HG03520 (cell line): ENCODE data around the gene MESP2.

Experiments used
- ATAC-seq: cut with Tn5 transposase; IDR thresholded peaks from one replicate; pipeline ENCODE4 v1.9.1; 2021; ENCODE audit warnings: mild to moderate bottlenecking, moderate library complexity; ENCODE audit not compliant: unreplicated experiment

MESP2 gene, protein sequence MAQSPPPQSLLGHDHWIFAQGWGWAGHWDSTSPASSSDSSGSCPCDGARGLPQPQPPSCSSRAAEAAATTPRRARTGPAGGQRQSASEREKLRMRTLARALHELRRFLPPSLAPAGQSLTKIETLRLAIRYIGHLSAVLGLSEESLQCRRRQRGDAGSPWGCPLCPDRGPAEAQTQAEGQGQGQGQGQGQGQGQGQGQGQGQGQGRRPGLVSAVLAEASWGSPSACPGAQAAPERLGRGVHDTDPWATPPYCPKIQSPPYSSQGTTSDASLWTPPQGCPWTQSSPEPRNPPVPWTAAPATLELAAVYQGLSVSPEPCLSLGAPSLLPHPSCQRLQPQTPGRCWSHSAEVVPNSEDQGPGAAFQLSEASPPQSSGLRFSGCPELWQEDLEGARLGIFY

DNA sequence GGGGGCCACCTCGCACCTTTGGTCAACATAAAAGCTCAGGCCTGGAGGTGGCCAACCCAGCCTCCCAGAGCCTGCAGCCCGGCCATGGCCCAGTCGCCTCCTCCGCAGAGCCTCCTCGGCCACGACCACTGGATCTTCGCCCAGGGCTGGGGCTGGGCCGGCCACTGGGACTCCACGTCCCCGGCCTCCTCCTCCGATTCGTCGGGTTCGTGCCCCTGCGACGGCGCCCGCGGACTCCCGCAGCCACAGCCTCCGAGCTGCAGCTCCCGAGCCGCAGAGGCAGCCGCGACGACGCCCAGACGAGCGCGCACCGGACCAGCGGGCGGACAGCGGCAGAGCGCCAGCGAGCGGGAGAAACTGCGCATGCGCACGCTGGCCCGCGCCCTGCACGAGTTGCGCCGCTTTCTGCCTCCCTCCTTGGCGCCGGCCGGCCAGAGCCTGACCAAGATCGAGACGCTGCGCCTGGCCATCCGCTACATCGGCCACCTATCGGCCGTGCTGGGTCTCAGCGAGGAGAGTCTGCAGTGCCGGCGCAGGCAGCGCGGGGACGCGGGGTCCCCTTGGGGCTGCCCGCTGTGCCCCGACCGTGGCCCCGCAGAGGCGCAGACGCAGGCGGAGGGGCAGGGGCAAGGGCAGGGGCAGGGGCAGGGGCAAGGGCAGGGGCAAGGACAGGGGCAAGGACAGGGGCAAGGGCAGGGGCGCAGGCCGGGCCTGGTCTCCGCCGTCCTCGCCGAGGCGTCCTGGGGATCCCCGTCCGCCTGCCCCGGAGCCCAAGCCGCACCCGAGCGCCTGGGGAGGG lies at the start of gene MESP2:
Gene MESP2 (plus strand): TSS at position 59 of the 799 bp plus-strand sequence. CDS start 26 bp downstream, at position 85.
- no peak for ATAC-seq

DNA sequence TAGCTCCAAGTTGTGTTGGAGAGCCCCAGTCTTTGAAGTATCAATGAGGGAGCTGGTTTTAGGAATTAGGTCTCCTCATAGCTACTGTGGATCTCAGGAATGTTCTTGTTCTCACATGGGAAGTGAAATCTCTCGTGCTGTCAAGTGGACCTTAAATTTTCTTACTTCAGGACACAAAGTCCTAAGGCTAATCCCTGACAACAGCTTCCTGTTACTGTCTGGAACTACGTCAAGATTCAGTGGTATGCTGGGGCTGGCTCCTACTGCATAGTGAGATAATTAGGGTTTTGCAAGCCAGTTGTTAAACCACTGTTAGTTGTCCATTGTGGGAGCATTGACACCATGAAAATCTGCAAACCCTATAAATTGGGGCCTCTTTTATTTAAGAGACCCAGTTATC lies 47.9 kb upstream of the MESP2 start:
- no peak for ATAC-seq

DNA sequence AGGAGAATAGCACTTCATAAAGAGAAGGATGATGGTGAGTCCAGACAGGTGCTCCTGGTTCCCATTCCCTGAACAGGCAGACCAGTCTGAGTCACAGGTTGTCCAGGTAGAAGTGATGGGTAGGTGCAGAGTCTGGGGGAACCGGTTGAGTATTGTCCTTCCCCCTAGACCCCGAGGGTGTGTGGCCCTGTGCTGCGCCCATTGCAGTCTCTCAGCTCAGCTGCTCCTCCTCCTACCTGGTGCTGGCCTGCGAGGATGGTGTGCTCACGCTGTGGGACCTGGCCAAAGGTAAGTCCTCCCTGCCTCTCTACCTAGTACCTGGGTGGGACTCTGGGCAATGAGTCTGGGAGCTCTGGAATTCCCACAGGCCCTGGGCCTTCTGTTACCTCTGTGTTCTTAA lies 44.9 kb upstream of the MESP2 start:
- no peak for ATAC-seq

DNA sequence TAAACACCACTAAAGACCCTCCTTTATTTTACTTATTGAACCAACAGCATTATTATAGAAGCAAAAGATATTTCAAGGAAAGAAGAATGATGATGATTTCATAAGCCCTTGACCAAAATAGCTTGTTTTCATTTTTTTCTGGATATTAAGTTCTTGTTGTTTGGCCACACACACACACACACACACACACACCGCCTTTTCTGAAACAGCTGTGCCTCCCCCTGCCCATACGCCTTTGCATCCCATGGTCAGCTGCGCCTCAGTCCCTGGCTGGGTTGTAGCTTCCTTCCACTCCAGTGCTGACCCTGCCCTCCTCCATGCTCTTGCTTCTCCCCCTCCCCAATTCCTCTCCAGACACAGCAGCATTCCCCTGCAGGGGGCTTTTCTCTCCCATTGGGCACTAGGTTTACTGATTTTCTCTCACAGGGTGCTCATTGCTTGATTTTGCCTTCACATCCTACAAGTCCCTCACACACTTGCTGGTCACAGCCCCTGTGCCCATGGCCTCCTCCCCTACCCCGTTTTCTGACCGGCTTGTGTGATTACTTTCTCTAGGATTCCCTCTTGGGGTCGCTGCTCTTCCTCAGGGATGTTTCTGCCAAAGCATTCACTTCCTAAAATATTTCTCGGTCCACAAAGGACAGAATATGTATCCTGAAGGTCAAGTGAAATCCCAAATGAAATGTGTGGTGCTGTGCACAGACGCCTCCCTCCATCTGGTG lies 43.5 kb upstream of the MESP2 start:
- ATAC-seq, result no peak

DNA sequence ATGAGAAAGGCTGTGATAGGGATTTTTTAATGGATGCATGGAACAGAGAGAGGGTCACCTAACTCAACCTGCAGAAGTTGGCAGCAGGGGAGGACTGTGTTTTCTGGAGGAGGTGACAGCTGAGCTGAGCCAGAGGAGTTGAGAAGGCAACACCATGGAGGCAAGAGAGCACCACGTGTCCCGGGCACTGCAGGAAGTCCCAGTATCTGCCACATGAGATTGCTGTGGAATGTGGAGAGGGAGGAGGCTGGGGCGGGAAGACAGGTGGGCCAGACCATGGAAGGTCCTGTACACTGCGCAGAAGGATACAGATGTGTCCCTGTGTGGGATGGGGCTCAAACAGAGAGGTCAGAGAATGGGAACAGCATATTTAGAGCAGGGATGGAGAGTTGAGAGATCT lies 40.4 kb upstream of the MESP2 start:
- ATAC-seq, result no peak

DNA sequence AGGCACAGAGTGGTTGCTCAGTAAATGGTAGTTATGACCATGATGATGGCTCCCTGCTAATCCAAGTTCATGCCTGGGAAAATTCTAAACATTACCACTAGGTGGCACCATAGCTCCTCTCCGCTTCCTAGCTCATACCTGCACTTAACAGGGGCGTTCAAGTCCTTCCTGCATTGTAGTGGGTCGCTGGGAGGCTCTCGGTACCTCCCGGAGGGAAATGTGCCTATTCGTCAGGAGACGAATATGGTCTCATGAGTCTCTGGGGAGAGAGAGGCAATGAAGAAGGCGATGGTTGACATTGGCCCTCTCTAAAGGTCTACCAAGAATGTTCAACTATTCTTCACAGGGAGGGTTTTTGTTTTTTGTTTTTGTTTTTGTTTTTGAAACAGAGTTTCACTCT lies 36.0 kb upstream of the MESP2 start:
- no peak for ATAC-seq

DNA sequence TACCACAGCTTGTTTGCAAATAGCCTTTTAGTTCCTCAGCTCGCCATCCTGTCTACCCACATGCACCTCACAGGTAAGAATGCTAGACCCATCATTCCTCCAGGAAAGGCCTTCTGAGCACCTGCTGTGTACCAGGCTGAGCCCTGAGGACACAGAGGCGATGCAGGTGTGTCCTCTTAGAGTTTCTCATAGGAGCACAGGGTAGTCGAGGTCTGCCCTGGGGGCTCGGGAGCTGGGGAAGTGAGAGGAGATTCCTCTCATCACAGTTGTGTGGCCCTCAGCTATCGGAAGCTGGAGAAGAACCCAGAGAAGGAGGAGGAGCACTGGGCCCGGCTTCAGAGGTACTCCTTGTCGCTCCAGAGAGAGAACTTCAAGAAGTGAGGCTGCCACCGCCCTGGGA lies 33.1 kb upstream of the MESP2 start:
- no peak for ATAC-seq

DNA sequence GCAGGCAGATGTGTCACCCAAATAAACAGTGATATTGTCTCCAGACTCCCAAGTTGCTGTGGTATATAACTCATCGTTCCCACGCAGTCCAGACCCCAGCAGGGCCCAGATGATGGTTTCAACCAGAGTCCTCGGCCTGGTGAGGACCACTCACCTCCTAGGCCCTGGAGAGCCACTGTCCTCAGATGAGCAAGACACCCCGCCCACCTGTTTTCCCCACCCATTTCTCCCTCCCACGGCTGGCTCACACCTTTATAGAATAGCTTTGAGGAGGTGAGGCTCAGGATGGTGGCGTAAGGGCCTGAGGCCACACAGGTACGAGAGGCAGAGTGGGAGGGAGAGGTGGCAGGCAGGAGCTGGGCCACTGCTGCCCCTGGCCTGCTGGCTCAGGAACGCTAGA lies 32.5 kb upstream of the MESP2 start:
- no peak for ATAC-seq

DNA sequence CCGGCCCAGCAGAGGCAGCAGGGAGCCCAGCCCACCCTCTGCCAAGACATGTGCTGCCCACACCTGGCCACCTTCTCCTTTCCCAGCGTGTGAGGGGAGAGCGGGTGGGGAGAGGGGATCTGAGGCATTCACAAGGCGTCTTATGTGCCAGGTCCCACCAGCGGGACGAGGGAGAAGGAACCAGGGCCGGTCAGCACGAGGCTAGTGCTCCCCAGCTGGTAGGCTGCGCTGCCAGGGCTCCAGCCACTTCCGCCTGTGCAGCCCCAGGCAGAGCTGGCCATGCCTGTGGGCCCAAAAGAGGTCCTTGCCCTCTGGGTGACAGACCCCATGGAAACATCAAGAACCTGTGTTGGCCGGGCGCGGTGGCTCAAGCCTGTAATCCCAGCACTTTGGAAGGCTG lies 31.0 kb upstream of the MESP2 start:
- no peak for ATAC-seq

DNA sequence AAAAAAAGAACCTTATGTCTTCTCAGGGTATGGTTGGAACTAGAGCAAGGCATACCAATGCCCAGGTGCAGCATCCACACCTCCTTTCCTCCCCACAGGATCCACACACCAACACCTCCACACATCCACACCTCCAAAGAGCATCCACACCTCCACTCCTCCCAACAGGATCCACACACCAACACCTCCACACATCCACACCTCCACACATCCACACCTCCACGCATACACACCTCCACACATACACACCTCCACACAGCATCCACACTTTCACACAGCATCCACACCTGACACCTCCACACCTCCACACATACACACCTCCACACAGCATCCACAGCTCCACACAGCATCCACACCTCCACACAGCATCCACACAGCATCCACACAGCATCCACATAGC lies 30.4 kb upstream of the MESP2 start:
- ATAC-seq, result no peak

DNA sequence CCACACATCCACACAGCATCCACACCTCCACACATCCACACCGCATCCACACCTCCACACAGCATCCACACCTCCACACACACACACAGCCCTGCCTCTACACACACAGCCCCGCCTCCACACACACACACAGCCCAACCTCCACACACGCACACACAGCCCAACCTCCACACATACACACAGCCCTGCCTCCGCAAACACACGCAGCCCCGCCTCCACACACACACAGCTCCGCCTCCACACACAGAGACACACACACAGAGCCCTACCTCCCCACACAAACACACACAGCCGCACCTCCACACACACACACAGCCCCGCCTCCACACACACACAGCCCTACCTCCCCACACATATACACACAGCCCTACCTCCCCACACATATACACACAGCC lies 29.7 kb upstream of the MESP2 start:
- no peak for ATAC-seq

DNA sequence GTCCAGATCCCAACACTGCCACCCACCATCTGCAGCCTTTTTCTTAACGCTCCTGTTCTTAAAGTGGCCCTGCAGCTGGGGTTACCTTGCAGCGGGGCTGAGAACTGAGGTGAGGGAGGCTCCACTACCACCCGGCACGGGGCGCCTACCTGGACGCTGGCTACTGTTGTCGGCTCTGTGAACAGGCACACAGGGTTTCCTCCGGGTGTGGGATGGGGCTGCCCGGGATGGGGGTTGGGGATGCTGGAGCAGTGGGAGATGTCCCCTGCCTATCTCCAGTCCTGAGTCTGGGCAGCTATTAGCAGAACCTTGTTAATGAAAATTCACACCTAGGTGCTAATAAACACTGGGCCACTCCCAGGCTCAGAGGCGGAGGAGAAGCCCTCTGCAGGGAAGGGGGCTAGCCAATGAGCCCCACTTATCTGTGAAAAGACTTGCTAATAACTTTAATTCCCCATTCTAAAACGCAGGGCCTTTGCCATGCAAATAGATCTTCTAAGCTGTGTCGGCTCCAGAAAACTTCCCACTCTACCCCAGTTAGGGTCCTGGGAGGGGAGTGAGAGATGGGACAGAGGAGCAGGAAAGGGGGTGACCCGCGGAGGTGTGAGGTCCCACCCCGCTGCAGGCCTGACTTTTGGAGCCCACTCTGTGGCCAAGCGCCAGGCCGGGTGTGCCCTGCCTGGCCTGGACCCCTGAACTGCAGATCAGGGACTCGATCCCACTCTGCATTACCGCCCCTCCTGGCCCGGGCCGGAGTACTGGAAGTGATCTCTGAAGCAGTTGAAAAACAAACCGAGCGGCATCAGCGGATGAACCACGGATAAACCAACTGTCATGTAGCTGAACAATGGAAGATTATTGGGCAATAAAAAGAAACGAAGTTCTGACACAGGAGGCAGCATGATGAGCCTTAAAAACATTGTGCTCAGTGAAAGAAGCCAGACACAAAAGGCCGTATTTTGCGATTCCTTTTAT lies 28.1 kb upstream of the MESP2 start:
- no peak for ATAC-seq

DNA sequence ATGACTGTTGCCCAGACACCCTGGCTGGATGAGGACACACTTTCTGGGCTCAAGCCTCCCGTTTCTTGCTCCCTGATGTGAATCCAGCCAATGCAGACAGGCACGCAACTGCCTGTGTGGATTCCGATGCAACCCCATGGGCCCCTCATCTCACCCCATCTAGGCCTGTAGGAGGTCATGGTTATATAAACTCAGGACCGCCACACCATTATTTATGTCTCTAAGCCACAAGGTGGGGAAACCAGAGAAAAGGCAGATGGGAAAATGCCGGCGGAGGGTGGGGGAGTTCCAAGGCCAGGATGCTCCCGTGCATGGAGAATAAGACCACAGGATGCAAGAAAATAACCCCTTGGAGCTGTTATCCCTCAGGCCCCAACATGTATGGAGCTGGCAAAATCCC lies 27.1 kb upstream of the MESP2 start:
- ATAC-seq, result no peak

DNA sequence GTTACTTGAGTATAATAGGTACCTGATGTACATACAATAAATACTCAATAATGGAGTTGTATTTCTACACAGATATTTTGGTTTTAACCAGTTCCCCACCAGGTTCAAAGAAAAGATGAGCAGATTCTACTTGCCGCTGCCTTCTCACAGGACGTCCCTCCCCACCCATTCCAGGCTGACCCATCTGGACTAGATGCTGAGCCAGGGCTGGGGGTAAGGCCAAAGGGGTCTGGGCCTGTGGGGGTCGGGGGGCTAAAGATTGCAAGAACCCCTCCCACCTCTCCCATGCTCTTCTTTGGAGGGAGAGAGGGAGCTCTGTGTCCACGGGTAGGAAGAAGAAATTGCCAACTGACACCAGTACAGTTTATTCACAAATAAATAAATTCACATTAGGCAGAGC lies 26.6 kb upstream of the MESP2 start:
- ATAC-seq, result no peak

DNA sequence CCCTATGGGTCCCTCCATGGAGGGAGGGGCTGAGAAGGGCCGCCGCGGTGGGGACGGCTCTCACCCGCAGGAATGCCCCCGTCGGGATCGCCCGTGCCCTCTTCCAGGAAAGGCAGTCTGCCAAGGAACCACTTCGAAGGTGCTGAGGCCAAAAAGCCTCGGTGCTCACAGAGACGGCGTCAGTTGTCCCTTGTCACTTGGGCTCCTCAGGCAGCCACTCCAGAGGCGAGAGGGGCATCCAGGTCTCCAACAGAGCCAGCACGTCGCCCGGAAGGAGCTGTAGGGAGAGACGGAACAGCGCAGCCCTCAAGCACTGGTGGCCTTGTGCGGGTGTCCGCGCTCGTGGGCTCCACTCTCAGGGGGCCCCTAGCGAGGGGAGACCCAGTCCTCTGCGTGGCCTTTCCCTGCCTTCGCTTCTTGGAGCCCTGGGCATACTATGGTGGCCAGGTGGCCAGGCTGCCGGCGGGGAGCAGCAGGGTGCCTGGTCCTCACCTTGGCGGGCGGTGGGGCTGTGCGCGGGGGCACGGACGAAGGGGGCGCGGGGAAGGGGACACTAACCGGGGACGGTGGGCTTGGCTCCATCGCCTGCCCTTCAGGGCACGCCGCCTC lies 26.1 kb upstream of the MESP2 start:
- ATAC-seq, result no peak

DNA sequence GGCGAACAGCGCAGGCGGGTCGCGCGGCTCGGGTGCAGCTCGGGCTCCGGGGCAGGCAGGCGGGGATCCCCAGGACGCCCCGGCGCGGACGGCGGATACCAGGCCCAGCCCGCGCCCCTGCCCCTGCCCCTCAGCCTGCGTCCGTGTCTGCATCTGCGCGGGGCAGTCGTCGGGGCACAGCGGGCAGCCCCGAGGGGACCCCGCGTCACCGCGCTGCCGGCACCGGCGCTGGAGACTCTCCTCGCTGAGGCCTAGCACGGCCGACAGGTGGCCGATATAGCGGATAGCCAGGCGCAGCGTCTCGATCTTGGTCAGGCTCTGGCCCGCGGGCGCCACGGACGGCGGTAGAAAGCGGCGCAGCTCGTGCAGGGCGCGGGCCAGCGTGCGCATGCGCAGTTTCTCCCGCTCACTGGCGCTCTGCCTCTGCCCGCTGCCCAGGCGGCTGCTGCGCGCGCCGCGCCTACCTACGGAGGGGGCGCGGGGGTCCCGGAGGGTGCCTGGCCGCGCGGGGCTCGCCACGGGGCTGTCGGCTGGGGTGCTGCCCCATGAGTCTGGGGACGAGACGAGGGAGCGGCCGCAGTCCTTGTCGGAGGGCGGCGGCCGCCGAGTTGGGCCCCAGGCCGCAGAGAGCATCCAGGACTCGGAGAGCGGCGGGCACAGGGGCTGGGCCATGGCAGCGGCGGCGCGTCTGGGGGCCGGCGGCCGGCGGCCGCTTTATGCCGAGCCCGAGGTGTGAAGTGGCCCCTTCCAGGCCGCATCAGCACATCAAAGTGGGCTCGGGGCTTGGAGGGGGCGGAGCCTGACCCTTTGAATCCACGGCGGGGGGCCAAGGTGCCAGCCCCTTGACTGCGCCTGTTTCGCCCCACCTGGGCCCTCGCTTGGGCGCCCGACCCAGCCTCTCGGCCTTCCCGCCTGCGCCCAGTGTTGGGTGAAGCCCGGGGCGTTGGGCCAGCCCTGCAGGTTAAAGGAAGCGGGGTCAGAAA lies 25.3 kb upstream of the MESP2 start, which contains the start of gene MESP1:
Gene MESP1 (minus strand): TSS at position 690 of the 983 bp plus-strand sequence. CDS start 18 bp downstream, at position 672.
- ATAC-seq, result peak; percentile 90

DNA sequence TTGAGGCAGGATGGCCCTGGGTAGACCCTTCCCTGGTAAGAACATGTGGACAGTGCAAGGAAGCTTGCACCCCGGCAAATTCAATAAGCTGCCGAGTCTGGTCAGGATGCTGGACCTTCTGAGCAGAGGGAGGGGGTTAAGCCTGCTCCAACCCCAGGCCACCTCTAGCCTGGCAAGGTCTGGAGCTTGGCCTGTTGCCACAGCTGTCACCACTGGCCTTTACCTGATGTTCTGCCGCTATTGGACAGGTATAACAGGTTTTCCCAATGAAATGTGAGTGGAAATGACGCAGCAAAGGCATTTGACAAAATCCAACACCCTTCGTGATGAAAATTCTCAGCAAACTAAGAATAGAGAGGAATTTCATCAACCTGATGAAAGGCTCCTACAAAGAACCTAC lies 24.4 kb upstream of the MESP2 start:
- ATAC-seq, result no peak

DNA sequence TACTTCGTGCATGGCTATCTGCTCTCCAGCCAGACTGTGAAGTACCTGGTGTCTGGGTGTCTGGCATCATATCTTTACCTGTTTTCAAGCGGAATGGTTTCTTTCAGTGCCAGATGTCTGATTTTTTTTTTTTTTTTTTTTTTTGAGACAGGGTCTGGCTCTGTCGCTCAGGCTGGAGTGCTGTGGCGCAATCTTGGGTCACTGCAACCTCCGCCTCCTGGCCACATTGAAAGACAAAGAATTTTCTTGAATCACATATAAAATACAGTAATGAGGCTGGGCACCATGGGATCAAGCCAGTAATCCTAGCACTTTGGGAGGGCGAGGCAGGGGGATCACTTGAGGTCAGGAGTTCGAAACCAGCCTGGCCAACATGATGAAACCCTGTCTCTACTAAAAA lies 22.3 kb upstream of the MESP2 start:
- no peak for ATAC-seq
